SK-N-SH (cell line): ENCODE measurements around the gene DNAH7. TPM values are rescaled to one million over a fixed set of nuclear protein-coding genes. Genes with fewer than 3 reads are reported as not detected.

Source experiments
- CTCF ChIA-PET: fragments of 300-600, 350-600 bp; formaldehyde crosslinking; extraction: SDS; loops from one replicate; lab custom pipeline; 2021; lab: Yijun Ruan, JAX
- POLR2A ChIA-PET: fragments of 350-600 bp; sonication (Branson Sonifier 250); formaldehyde crosslinking; extraction: SDS; loops from one replicate; lab custom pipeline; 2020; ENCODE audit warnings: antibody characterized with exemption, inconsistent platforms; lab: Yijun Ruan, JAX
- DNase-seq: peaks from one replicate; pipeline ENCODE4 v3.0.0; 2012
- H2AFZ ChIP-seq: fragments of 200-600 bp; sonication (generic); 2 replicates; pipeline ENCODE4 v1.8.1; 2016; ENCODE audit warnings: antibody characterized with exemption, mild to moderate bottlenecking, low read depth
- H3F3A ChIP-seq: fragments of 200-600 bp; sonication (generic); replicated peaks from 2 replicates; pipeline ENCODE3; 2016; ENCODE audit warnings: antibody characterized with exemption, mild to moderate bottlenecking; ENCODE audit not compliant: insufficient read depth
- H3K27ac ChIP-seq, 2 experiments: fragments of 200-500 bp in 1 of 2; fragments of 200-600 bp in 1 of 2; sonication (Bioruptor generic) in 1 of 2; sonication (generic), shearing (Covaris generic) in 1 of 2; 2 replicates each; pipeline versions ENCODE4 v1.5.1 to v1.6.1; 2014 to 2016; ENCODE audit warnings: low read depth in 2 of 2, inconsistent platforms in 1 of 2, low read length in 1 of 2, mild to moderate bottlenecking in 1 of 2, mixed read lengths in 1 of 2
- H3K27me3 ChIP-seq: fragments of 200-600 bp; sonication (generic), shearing (Covaris generic); 2 replicates; pipeline ENCODE4 v1.6.1; 2016; ENCODE audit warnings: mixed run types; ENCODE audit not compliant: insufficient read depth
- H3K36me3 ChIP-seq, 2 experiments: fragments of 200-500 bp in 1 of 2; fragments of 200-600 bp in 1 of 2; sonication (Bioruptor generic) in 1 of 2; sonication (generic) in 1 of 2; replicated peaks in 1 of 2; 2 replicates each; pipeline versions ENCODE3 to v1.5.1; 2014 to 2016; ENCODE audit warnings: low read length in 1 of 2, mild to moderate bottlenecking in 1 of 2; ENCODE audit not compliant: insufficient read depth in 2 of 2, control insufficient read depth in 1 of 2
- H3K4me1 ChIP-seq, 2 experiments: fragments of 200-500 bp in 1 of 2; fragments of 200-600 bp in 1 of 2; sonication (Bioruptor generic) in 1 of 2; sonication (generic), shearing (Covaris generic) in 1 of 2; 2 replicates each; pipeline versions ENCODE4 v1.5.1 to v1.6.1; 2014 to 2016; ENCODE audit warnings: low read depth in 1 of 2, low read length in 1 of 2, mixed run types in 1 of 2; ENCODE audit not compliant: insufficient read depth in 2 of 2, control insufficient read depth in 1 of 2
- H3K4me2 ChIP-seq: fragments of 200-600 bp; sonication (generic), shearing (Covaris generic); 2 replicates; pipeline ENCODE4 v1.6.1; 2017; ENCODE audit warnings: mixed run types
- H3K4me3 ChIP-seq, 2 experiments: fragments of 200-500 bp in 1 of 2; fragments of 200-600 bp in 1 of 2; sonication (Bioruptor generic) in 1 of 2; sonication (generic), shearing (Covaris generic) in 1 of 2; 2 replicates each; pipeline versions ENCODE4 v1.5.1 to v1.8.1; 2014 to 2016; ENCODE audit warnings: low read depth in 2 of 2, inconsistent platforms in 1 of 2, low read length in 1 of 2, mild to moderate bottlenecking in 1 of 2, mixed read lengths in 1 of 2, moderate library complexity in 1 of 2
- H3K79me2 ChIP-seq: fragments of 200-600 bp; sonication (generic); 2 replicates; pipeline ENCODE4 v1.8.1; 2017; ENCODE audit warnings: mild to moderate bottlenecking; ENCODE audit not compliant: insufficient read depth
- H3K9ac ChIP-seq: fragments of 200-600 bp; sonication (generic); 2 replicates; pipeline ENCODE4 v1.6.1; 2017; ENCODE audit warnings: mixed run types
- H3K9me2 ChIP-seq: fragments of 200-600 bp; sonication (generic); 2 replicates; pipeline ENCODE4 v1.6.1; 2017; ENCODE audit warnings: mixed run types
- H3K9me3 ChIP-seq: fragments of 200-600 bp; sonication (generic); 2 replicates; pipeline ENCODE4 v1.6.1; 2017; ENCODE audit warnings: mixed run types, mild to moderate bottlenecking, moderate library complexity
- H4K20me1 ChIP-seq: fragments of 200-600 bp; sonication (generic); 2 replicates; pipeline ENCODE4 v1.6.1; 2017; ENCODE audit warnings: mild to moderate bottlenecking, mixed run types; ENCODE audit not compliant: insufficient read depth
- CHD2 ChIP-seq: fragments of 150-350 bp; IDR thresholded peaks from 2 replicates; pipeline ENCODE4 v1.6.1; 2018; ENCODE audit warnings: low read length; ENCODE audit not compliant: partially characterized antibody
- ELF1 ChIP-seq: IDR thresholded peaks from 2 replicates; pipeline ENCODE4 v1.4.0; 2012
- EZH2phosphoT487 ChIP-seq: fragments of 200-600 bp; sonication (generic); IDR thresholded peaks from 2 replicates; pipeline ENCODE4 v1.6.1; 2017; ENCODE audit warnings: low read depth, mixed run types, mild to moderate bottlenecking, antibody characterized with exemption, moderate library complexity, borderline replicate concordance
- FOXJ3 ChIP-seq: sonication (generic); formaldehyde crosslinking; IDR thresholded peaks from 2 replicates; pipeline ENCODE4 v1.5.1; 2020; ENCODE audit warnings: mild to moderate bottlenecking, missing genetic modification reagents
- FOXM1 ChIP-seq: IDR thresholded peaks from 2 replicates; pipeline ENCODE4 v1.4.0; 2012; ENCODE audit warnings: low read depth, mild to moderate bottlenecking
- GABPA ChIP-seq: IDR thresholded peaks from 2 replicates; pipeline ENCODE4 v1.4.0; 2012; ENCODE audit warnings: low read depth, mild to moderate bottlenecking
- JUND ChIP-seq: IDR thresholded peaks from 2 replicates; pipeline ENCODE4 v1.4.0; 2012
- MEF2A ChIP-seq: IDR thresholded peaks from 2 replicates; pipeline ENCODE4 v1.4.0; 2012; ENCODE audit warnings: low read depth, borderline replicate concordance
- MXI1 ChIP-seq: IDR thresholded peaks from 2 replicates; pipeline ENCODE4 v1.6.1; 2012; ENCODE audit warnings: mild to moderate bottlenecking, low read depth, low read length, improper control_type of control experiment
- NRF1 ChIP-seq: IDR thresholded peaks from 2 replicates; pipeline ENCODE4 v1.6.1; 2012; ENCODE audit warnings: low read depth, mild to moderate bottlenecking, low read length
- PBX3 ChIP-seq: IDR thresholded peaks from 2 replicates; pipeline ENCODE4; 2012
- POLR2AphosphoS5 ChIP-seq: IDR thresholded peaks from 2 replicates; pipeline ENCODE4 v1.6.1; 2012; ENCODE audit warnings: low read depth, low read length
- RAD21 ChIP-seq: IDR thresholded peaks from 2 replicates; pipeline ENCODE4 v1.6.1; 2012; ENCODE audit warnings: mild to moderate bottlenecking, low read length
- RCOR1 ChIP-seq: fragments of 150-350 bp; IDR thresholded peaks from 2 replicates; pipeline ENCODE4 v1.6.1; 2017; ENCODE audit warnings: antibody characterized with exemption, low read length
- RXRA ChIP-seq: IDR thresholded peaks from 2 replicates; pipeline ENCODE4 v1.4.0; 2012; ENCODE audit warnings: low read depth, mild to moderate bottlenecking, borderline replicate concordance
- TCF12 ChIP-seq: IDR thresholded peaks from 2 replicates; pipeline ENCODE4 v1.4.0; 2012
- YY1 ChIP-seq: IDR thresholded peaks from 2 replicates; pipeline ENCODE4 v1.4.0; 2012; ENCODE audit warnings: low read depth, mild to moderate bottlenecking
- WGBS: methylation state at CpG from one replicate; pipeline ENCODE4 v1.1.6; 2017; ENCODE audit warnings: low lambda C conversion rate; 5-methylcytosine and 5-hydroxymethylcytosine counted together
- polyA plus RNA-seq, 3 experiments: library from polyadenylated mRNA; depleted of rRNA; stranded (reverse); fragments of >200 nt; gene quantifications; 2 replicates each; pipeline ENCODE4 v1.2.3, GENCODE V29; 2012
- TF ChIP-seq, protein P1 (sequence below): IDR thresholded peaks from 2 replicates; pipeline ENCODE4 v1.6.1; 2012; ENCODE audit warnings: mild to moderate bottlenecking, low read depth, low read length, moderate library complexity
- TF ChIP-seq, protein P2 (sequence below): fragments of 150-350 bp; IDR thresholded peaks from 2 replicates; pipeline ENCODE4 v1.6.1; 2017; ENCODE audit warnings: antibody characterized with exemption, low read length, low read depth, borderline replicate concordance
- TF ChIP-seq, protein P3 (sequence below): IDR thresholded peaks from 2 replicates; pipeline ENCODE4 v1.4.0; 2012; ENCODE audit warnings: low read depth
- TF ChIP-seq, protein P4 (sequence below): fragments of 200-600 bp; sonication (generic); IDR thresholded peaks from 2 replicates; pipeline ENCODE4 v1.6.1; 2017; ENCODE audit warnings: antibody characterized with exemption, mild to moderate bottlenecking, moderate library complexity
- TF ChIP-seq, protein P5 (sequence below): IDR thresholded peaks from 2 replicates; pipeline ENCODE4 v1.4.0; 2012; ENCODE audit warnings: low read depth, borderline replicate concordance

The DNAH7 gene
- polyA plus RNA-seq, 1 of the 3 experiments (the other 2 are of a cell fraction) = 1.2 TPM

DNA sequence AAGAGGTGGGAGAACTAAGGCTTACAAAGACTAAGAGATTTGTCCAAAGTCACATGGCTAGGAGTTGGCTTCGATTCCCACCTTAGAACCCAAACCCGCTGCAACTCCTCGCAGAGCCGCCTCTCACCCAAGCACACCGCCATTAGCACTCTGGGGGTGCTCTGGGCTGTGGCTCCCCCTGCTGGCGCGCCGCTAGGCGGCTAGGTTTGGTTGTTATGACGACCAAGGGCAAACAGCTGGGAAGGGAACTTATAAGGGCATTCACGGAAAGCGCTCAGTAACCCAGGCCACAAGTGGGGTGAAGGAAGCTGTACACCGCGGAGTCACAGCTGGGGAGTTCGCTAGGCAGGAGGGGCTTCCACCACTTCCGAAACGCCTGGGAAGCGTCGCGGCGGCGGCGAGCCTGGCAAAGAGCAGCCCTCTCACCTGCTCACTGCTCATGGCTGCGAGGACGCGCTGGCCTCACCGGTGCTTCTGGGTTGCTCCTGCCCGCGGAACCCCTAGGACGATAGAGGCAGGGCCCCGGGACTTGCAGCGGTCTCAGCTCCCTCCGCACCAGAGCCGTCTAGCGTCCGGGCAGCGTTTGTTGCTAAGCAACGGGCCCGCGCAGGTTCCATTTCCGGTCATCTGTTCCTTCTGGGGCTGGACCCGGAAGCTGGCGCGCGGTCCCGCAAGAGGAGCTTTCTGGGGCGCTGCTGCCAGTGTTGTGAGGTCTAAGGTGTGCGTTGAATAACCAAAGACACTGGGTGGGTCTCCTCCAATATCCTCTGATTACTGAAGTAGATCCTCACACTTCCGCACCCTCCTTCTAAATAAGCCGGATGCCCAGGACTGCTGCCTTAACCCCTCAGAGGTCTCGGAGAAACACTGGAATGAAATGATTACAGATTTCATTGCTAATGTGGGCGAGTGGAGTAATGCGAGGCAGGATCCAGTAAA lies at the start of gene DNAH7 (continued):
- TF ChIP-seq PBX3 (no peak), RCOR1 (no peak; the same call in 1 of the 2 replicates), CHD2 (peak; percentile 15), EZH2phosphoT487 (no peak), NRF1 (no peak), YY1 (peak; percentile 86)
- TF ChIP-seq, protein P1, sequence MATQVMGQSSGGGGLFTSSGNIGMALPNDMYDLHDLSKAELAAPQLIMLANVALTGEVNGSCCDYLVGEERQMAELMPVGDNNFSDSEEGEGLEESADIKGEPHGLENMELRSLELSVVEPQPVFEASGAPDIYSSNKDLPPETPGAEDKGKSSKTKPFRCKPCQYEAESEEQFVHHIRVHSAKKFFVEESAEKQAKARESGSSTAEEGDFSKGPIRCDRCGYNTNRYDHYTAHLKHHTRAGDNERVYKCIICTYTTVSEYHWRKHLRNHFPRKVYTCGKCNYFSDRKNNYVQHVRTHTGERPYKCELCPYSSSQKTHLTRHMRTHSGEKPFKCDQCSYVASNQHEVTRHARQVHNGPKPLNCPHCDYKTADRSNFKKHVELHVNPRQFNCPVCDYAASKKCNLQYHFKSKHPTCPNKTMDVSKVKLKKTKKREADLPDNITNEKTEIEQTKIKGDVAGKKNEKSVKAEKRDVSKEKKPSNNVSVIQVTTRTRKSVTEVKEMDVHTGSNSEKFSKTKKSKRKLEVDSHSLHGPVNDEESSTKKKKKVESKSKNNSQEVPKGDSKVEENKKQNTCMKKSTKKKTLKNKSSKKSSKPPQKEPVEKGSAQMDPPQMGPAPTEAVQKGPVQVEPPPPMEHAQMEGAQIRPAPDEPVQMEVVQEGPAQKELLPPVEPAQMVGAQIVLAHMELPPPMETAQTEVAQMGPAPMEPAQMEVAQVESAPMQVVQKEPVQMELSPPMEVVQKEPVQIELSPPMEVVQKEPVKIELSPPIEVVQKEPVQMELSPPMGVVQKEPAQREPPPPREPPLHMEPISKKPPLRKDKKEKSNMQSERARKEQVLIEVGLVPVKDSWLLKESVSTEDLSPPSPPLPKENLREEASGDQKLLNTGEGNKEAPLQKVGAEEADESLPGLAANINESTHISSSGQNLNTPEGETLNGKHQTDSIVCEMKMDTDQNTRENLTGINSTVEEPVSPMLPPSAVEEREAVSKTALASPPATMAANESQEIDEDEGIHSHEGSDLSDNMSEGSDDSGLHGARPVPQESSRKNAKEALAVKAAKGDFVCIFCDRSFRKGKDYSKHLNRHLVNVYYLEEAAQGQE = 0 out of 2 replicates have a peak, but pooled peaks have one; percentile 36

GRCh38 chr2:196117214-196117705 lies 48.6 kb upstream of the DNAH7 start:
- DNase-seq = no peak
- no peaks in the 10 kb centered on the region for H3K27me3 ChIP-seq
- ChIA-PET CTCF (no interaction called here), POLR2A (no interaction called here)
- H3K36me3 ChIP-seq = no peaks in the 10 kb centered on the region
- no peaks in the 10 kb centered on the region for H4K20me1 ChIP-seq
- no peak overlapping the region for H2AFZ ChIP-seq
- 93% methylated on average over 4 of the region's 4 CpGs for WGBS
- no peaks in the 10 kb centered on the region for H3K79me2 ChIP-seq
- H3F3A ChIP-seq = no peaks in the 10 kb centered on the region
- no peak overlapping the region for H3K9ac ChIP-seq
- no peaks in the 10 kb centered on the region for H3K9me3 ChIP-seq
- H3K9me2 ChIP-seq = no peaks in the 10 kb centered on the region
- H3K4me3 ChIP-seq = no peak overlapping the region
- H3K27ac ChIP-seq = no peak overlapping the region
- peaks cover 0 to 7% of the 10 kb centered on the region in 2 experiments; a peak in 1 of 4 replicates for H3K4me1 ChIP-seq
- H3K4me2 ChIP-seq = no peak overlapping the region
- no peak for TF ChIP-seq RAD21
- TF ChIP-seq FOXJ3 = no peak
- TF ChIP-seq JUND = no peak
- no peak for TF ChIP-seq POLR2AphosphoS5
- TF ChIP-seq RXRA = no peak
- TF ChIP-seq, protein P2, sequence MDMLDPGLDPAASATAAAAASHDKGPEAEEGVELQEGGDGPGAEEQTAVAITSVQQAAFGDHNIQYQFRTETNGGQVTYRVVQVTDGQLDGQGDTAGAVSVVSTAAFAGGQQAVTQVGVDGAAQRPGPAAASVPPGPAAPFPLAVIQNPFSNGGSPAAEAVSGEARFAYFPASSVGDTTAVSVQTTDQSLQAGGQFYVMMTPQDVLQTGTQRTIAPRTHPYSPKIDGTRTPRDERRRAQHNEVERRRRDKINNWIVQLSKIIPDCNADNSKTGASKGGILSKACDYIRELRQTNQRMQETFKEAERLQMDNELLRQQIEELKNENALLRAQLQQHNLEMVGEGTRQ = no peak
- no peak for TF ChIP-seq ELF1
- TF ChIP-seq YY1 = no peak
- no peak for TF ChIP-seq MXI1
- TF ChIP-seq TCF12 = no peak
- TF ChIP-seq GABPA = no peak
- no peak for TF ChIP-seq RCOR1
- TF ChIP-seq FOXM1 = no peak
- TF ChIP-seq MEF2A = no peak
- TF ChIP-seq, protein P3, sequence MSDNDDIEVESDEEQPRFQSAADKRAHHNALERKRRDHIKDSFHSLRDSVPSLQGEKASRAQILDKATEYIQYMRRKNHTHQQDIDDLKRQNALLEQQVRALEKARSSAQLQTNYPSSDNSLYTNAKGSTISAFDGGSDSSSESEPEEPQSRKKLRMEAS = no peak
- TF ChIP-seq, protein P4, sequence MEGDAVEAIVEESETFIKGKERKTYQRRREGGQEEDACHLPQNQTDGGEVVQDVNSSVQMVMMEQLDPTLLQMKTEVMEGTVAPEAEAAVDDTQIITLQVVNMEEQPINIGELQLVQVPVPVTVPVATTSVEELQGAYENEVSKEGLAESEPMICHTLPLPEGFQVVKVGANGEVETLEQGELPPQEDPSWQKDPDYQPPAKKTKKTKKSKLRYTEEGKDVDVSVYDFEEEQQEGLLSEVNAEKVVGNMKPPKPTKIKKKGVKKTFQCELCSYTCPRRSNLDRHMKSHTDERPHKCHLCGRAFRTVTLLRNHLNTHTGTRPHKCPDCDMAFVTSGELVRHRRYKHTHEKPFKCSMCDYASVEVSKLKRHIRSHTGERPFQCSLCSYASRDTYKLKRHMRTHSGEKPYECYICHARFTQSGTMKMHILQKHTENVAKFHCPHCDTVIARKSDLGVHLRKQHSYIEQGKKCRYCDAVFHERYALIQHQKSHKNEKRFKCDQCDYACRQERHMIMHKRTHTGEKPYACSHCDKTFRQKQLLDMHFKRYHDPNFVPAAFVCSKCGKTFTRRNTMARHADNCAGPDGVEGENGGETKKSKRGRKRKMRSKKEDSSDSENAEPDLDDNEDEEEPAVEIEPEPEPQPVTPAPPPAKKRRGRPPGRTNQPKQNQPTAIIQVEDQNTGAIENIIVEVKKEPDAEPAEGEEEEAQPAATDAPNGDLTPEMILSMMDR = no peak
- TF ChIP-seq, protein P5, sequence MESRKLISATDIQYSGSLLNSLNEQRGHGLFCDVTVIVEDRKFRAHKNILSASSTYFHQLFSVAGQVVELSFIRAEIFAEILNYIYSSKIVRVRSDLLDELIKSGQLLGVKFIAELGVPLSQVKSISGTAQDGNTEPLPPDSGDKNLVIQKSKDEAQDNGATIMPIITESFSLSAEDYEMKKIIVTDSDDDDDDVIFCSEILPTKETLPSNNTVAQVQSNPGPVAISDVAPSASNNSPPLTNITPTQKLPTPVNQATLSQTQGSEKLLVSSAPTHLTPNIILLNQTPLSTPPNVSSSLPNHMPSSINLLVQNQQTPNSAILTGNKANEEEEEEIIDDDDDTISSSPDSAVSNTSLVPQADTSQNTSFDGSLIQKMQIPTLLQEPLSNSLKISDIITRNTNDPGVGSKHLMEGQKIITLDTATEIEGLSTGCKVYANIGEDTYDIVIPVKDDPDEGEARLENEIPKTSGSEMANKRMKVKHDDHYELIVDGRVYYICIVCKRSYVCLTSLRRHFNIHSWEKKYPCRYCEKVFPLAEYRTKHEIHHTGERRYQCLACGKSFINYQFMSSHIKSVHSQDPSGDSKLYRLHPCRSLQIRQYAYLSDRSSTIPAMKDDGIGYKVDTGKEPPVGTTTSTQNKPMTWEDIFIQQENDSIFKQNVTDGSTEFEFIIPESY = no peak
